Astrocyte of the spinal cord (primary cell): ENCODE data around the gene LRRN4.

Experiments
- DNase-seq: peaks from one replicate; pipeline ENCODE4 v3.0.0; 2011; ENCODE audit warnings: low read depth, low spot score
- H3K4me3 ChIP-seq: 2 replicates; pipeline ENCODE4 v1.5.1; 2011; ENCODE audit warnings: low read depth, mild to moderate bottlenecking, low read length, moderate library complexity
- in situ Hi-C: cut with HindIII; loops from 2 replicates; pipeline ENCODE4 v1.10.0; 2017; ENCODE audit warnings: low sequenced_read_pairs
- TF ChIP-seq, protein P1 (sequence below): IDR thresholded peaks from 2 replicates; pipeline ENCODE4 v1.5.1; 2012; ENCODE audit warnings: low read depth, mild to moderate bottlenecking, low read length, inconsistent platforms

LRRN4 gene

DNA sequence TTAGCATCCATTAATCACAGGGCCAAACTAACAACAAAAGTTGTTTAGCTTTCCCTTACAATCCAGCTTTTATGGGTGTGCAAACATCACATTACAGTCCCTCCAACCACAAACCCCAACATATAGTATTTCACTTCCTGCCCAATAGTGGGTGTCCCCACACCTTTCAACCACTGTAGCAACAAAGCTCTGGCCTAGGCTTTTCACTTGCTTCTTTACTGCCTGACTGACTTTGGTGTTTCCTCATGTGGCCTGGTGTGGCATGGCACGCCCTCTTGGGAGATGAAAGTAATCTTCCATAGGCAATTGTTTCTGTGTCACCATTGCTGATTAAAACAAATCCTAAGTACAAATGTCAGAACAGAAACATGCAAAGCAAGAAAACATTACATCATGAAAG lies 57.1 kb downstream of the LRRN4 start:
- in situ Hi-C loops: no loop called here
- TF ChIP-seq, protein P1, sequence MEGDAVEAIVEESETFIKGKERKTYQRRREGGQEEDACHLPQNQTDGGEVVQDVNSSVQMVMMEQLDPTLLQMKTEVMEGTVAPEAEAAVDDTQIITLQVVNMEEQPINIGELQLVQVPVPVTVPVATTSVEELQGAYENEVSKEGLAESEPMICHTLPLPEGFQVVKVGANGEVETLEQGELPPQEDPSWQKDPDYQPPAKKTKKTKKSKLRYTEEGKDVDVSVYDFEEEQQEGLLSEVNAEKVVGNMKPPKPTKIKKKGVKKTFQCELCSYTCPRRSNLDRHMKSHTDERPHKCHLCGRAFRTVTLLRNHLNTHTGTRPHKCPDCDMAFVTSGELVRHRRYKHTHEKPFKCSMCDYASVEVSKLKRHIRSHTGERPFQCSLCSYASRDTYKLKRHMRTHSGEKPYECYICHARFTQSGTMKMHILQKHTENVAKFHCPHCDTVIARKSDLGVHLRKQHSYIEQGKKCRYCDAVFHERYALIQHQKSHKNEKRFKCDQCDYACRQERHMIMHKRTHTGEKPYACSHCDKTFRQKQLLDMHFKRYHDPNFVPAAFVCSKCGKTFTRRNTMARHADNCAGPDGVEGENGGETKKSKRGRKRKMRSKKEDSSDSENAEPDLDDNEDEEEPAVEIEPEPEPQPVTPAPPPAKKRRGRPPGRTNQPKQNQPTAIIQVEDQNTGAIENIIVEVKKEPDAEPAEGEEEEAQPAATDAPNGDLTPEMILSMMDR: no peak
- DNase-seq: no peak
- H3K4me3 ChIP-seq: no peak overlapping the region

DNA sequence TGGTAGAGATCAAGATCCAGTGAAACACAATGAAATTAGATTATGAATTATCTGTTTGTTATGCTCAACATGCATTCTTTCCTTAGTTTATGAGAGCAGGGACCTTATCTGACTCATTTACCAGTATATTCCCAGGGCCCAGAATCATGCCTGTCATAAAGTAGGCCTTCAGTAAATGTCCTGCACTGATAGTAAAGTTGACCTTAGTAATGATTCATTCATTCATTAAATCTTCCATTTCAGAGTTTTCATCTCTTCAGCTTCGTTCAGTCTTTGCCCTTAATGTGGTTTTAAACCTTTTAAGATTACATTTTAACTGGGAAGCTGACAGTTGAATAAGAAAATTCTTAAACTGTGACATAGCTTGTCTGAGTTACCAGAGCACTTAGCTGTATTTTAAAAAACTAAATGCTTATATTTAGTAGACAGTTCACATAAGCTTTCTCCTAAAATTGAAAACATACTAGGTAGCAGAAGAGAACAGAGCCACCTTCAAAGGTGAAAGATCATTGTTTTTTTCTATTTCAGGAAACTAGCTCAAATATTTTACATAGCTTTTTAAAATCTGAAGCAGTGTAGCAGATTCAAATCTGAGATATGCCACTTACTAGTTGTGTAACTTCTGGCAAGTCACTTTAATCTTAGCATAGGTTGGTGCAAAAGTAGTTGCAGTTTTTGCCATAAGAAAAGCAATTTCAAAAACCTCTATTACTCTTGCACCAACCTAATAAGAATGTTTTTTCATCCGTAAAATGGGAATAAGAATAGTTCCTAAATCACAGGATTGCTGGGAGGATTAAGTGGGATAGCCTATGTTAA lies 62.0 kb downstream of the LRRN4 start:
- in situ Hi-C loops: no loop called here
- no peak for DNase-seq
- H3K4me3 ChIP-seq: no peak overlapping the region
- TF ChIP-seq, protein P1: no peak

DNA sequence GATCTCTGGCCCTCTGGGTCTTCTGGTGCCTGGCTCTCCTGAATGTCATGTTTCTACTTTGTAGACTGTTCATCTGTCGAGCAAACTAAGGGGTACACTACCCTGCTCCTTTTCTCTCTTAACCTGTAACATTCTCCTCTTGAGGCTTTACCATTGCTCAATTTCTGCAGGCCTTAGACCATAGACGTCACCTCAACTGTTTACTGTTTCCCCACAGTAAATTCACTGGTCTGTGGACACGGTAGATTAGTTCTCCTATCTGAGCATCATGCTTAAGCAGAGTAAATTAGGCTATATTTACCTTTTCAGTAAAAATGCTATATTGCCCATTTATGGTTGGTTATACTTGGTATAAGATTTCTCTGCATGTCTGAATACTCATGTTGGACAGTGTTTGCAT lies 62.9 kb downstream of the LRRN4 start:
- in situ Hi-C loops: no loop called here
- TF ChIP-seq, protein P1: no peak
- no peak for DNase-seq
- H3K4me3 ChIP-seq: no peak overlapping the region
